ENCODE data around the gene ACTL6B. TPM values are rescaled to one million over a fixed set of nuclear protein-coding genes. Genes with fewer than 3 reads are reported as not detected.

The ACTL6B gene
- total RNA-seq, 1 experiment from 2014 or later = not detected

GRCh38 chr7:100677308-100678267 lies 21.3 kb upstream of the ACTL6B start:
- no peak for TF ChIP-seq EZH2 (IDR thresholded peaks at IDR 0.05; ENCODE audit: low read depth)
- no peak for TF ChIP-seq CTCF (conservative IDR thresholded peaks at IDR 0.05)
- Histone ChIP-seq H2AFZ (no peak overlapping the region), H3F3A (ENCODE audit: insufficient read depth, low read depth) (peaks cover 21% of the 10 kb centered on the region; the same call in 1 of the 2 replicates), H3K9me2 (ENCODE audit: insufficient read depth) (no peaks in the 10 kb centered on the region), H3K36me3 (ENCODE audit: low read depth) (peaks cover 13% of the 10 kb centered on the region; the same call in 1 of the 2 replicates), H3K27me3 (ENCODE audit: insufficient read depth, low read depth) (no peaks in the 10 kb centered on the region), H3K9me3 (ENCODE audit: insufficient read depth, low read depth) (no peaks in the 10 kb centered on the region), H3K4me2 (no peak overlapping the region), H3K79me2 (ENCODE audit: low read depth) (peaks cover 24% of the 10 kb centered on the region), H4K20me1 (ENCODE audit: insufficient read depth) (peaks cover 43% of the 10 kb centered on the region), H3K4me3 (no peak overlapping the region), H3K4me1 (replicated peaks; ENCODE audit: insufficient read depth) (no peaks in the 10 kb centered on the region; the same call in 1 of the 2 replicates), H3K27ac (no peak overlapping the region)
- POLR2A ChIA-PET (ENCODE audit: unreplicated experiment) = interaction anchor here (0.6 kb wide), 1 partner anchor 400 kb away, joined by 4 read pairs; no protein-coding TSS in a partner anchor
- CTCF ChIA-PET = interaction anchor here (0.5 to 0.6 kb wide), 2 partner anchors 39 to 197 kb away, joined by 3 to 12 read pairs; partner anchors contain the start of gene SRRT
- no TSS peak for BruUV-seq (replicated peaks)
- DNase-seq = no peak
- intact Hi-C loops (cut with micrococcal nuclease; ENCODE audit: unreplicated experiment) = no loop called here

GRCh38 chr7:100676501-100677306 lies 20.5 kb upstream of the ACTL6B start:
- no peak for DNase-seq
- CTCF ChIA-PET = interaction anchor here (0.6 to 0.7 kb wide), 2 partner anchors 115 to 198 kb away, joined by 7 to 12 read pairs; partner anchors contain the start of gene SRRT
- Histone ChIP-seq H3K36me3 (ENCODE audit: low read depth) (peaks cover 13% of the 10 kb centered on the region; the same call in 1 of the 2 replicates), H3K9me2 (ENCODE audit: insufficient read depth) (no peaks in the 10 kb centered on the region), H3K4me2 (no peak overlapping the region), H3K4me1 (replicated peaks; ENCODE audit: insufficient read depth) (no peaks in the 10 kb centered on the region; the same call in 1 of the 2 replicates), H2AFZ (no peak overlapping the region), H3F3A (ENCODE audit: insufficient read depth, low read depth) (peaks cover 21% of the 10 kb centered on the region; the same call in 1 of the 2 replicates), H3K9me3 (ENCODE audit: insufficient read depth, low read depth) (no peaks in the 10 kb centered on the region), H3K79me2 (ENCODE audit: low read depth) (peaks cover 24% of the 10 kb centered on the region), H3K27me3 (ENCODE audit: insufficient read depth, low read depth) (no peaks in the 10 kb centered on the region), H3K4me3 (no peak overlapping the region), H3K27ac (no peak overlapping the region), H4K20me1 (ENCODE audit: insufficient read depth) (peaks cover 38% of the 10 kb centered on the region)
- TF ChIP-seq EZH2 (IDR thresholded peaks at IDR 0.05; ENCODE audit: low read depth) = no peak
- TF ChIP-seq CTCF (conservative IDR thresholded peaks at IDR 0.05) = no peak
- intact Hi-C loops (cut with micrococcal nuclease; ENCODE audit: unreplicated experiment) = no loop called here
- no TSS peak for BruUV-seq (replicated peaks)
- POLR2A ChIA-PET (ENCODE audit: unreplicated experiment) = interaction anchor here (0.6 kb wide), 1 partner anchor 401 kb away, joined by 4 read pairs; no protein-coding TSS in a partner anchor

Data from PC-9 (cell line).